NCI-H146 treated with DMSO at 0.1 percent for 48 hours (cell line): Measurements from ENCODE around the gene SOX13.

Source experiments
- DNase-seq: peaks from one replicate; lab custom pipeline; 2025; ENCODE audit not compliant: unreplicated experiment; lab: John Stamatoyannopoulos, UW

Gene SOX13

GRCh38 chr1:204176049-204176448 lies 103.1 kb downstream of the SOX13 start:
- no peak for DNase-seq

GRCh38 chr1:204177133-204177532 lies 104.2 kb downstream of the SOX13 start:
- DNase-seq, result no peak
